Cardiac fibroblast (primary cell): ENCODE measurements around the gene HOXC4.
"Not testable (repeated sequence)": the region's sequence is repeated elsewhere in the genome, so short reads cannot be mapped to it uniquely, and the experiment has no call there.

Experiments used
- DNase-seq, 2 donors: peaks; one replicate each; pipeline versions ENCODE4 v3.0.0 to v3.0.0-alpha.2; 2010; ENCODE audit warnings: low read depth in 2 of 2
- H3K4me3 ChIP-seq, 2 donors: replicated peaks in 1 of 2; 1 replicate in 1 of 2; 2 replicates in 1 of 2; pipeline ENCODE4 v1.5.1; 2011; ENCODE audit warnings: low read depth in 2 of 2, low read length in 2 of 2, mild to moderate bottlenecking in 2 of 2, moderate library complexity in 1 of 2

HOXC4 gene

DNA sequence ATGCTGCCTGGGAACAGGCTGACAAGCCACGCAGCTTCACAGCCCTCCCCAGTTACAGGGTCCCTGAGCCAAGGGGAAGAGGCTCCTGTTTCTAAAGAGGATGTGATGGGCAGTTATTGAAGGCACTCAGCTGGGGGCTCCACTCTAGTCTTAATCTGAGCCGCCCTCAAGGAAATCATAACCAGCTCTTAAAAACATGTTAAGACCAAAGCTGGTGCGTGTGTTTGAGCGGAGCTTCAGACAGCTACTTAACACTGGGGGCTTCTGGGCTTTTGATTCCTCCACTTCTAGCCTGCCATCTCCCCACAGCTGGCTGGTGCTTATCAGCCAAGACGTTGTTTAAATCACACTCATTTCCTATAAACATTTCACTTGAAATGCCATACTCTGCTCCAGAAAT, 42.3 kb downstream of the HOXC4 start:
- not testable (repeated sequence) for DNase-seq, H3K4me3 ChIP-seq

DNA sequence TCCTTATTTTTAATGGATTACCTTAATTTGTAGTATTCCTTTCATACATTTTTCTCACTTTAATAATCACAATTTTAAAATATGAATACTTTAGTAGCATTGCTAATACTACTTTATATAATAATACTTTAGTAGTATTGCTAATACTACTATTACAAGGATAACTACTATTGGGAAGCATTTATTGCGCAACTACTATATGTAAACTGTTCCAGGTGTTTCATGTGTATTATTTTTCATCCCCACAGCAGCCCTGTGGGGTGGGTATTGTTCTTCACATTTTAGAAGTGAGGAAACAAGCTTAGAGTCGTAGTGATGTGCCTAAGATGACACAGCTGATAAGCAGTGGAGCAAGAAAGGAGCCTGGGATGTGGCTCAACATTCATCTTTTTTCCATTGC, 45.0 kb downstream of the HOXC4 start:
- H3K4me3 ChIP-seq, DNase-seq: not testable (repeated sequence)

DNA sequence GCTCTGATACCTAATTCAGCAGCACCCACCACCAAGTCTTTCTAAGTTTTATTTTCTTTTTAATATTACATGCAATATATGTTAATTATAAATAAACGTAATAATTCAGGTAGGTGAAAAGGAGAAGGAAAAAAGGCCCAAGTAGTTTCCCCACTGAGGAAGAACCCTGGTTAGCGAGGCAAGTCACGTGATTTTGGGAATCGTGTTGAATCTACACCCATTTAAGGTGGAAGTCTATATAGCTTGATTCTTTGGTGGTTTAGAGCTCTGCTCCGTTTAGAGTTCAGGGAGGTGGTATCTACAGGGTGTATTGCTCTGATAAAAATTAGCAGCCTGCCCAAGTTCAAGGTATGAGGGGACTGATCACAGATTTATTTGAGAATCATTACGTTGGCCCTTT, 47.0 kb downstream of the HOXC4 start:
- DNase-seq, H3K4me3 ChIP-seq: not testable (repeated sequence)

DNA sequence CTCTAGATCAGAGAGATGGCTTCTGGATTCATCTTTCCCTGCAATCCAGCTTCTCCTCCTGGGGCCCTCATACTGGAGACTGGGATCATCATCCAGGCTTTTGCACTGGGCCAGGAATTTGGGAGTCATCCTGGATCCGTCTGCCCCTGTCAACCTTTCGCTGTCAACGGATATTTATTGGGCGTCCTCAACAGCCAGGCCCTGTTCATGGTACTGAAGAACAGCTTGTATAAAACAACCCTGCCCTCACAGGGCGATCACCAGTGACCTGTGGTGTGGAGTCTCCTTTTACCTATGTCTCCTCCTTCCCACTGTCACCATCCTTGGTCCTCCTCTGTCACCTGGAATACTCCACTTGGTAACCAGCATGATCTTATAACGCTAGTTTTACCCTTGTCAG, 48.6 kb downstream of the HOXC4 start:
- DNase-seq, H3K4me3 ChIP-seq: not testable (repeated sequence)

DNA sequence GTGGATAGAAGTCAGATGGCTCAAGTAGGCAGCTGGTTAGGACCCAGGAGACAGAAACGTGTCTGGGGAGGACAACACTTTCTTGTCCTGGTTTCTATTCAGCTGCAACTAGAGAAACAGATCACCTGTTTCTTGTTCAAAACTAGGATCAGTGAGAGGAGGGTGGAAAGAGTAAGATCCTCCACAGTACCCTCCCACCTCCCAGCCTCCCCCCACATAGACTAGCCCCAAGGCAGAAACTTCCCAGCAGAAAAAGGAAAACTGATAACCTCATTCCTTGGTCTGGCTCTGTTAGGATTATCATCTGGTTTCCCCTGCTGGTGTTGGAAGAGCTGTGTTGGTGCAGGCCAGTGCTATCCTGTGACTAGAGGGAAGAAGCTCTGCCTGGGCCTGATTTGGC, 50.2 kb downstream of the HOXC4 start:
- DNase-seq, H3K4me3 ChIP-seq: not testable (repeated sequence)
